ENCODE measurements around the gene TMEM212. TPM values are rescaled to one million over a fixed set of nuclear protein-coding genes. Genes with fewer than 3 reads are reported as not detected.

Gene TMEM212
- total RNA-seq, 5 donors from 2014 or later (not counting 1 experiment from before 2014, with no cell fraction given): not detected

DNA sequence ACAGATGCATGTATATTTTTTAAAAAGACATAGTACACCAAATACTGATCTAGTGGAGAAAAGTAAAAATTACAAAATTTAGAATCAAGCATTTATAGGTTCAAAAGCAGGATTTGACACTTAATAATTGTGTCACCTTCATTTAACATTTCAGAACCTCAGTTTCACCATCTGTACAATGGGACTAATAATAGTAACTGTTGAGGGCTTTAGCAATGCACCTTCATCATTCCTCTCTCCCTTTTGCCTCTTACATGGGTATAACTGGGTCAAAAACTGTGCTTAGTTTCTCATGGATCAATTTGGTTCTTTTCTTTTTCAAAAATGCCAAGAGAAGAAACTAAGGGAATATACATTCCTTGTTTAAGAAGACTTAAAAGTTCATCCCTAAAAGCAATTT, 5.5 kb upstream of the TMEM212 start:
- no peaks in the 10 kb centered on the region for H3K36me3 Mint-ChIP-seq
- no peak overlapping the region for H3K4me3 Mint-ChIP-seq
- Histone ChIP-seq H3K4me1 (ENCODE audit: control insufficient read depth in 1 of 2, extremely low read depth in 1 of 2, insufficient read depth in 2 of 2, low read length in 2 of 2) (no peaks in the 10 kb centered on the region), H3K36me3 (ENCODE audit: control insufficient read depth in 2 of 2, extremely low read depth in 1 of 2, insufficient read depth in 1 of 2, low read length in 1 of 2) (no peaks in the 10 kb centered on the region), H3K27ac (ENCODE audit: low read length) (no peak overlapping the region), H3K4me3 (ENCODE audit: control insufficient read depth in 1 of 2, extremely low read depth in 1 of 2, low read length in 1 of 2) (no peak overlapping the region), H3K27me3 (replicated peaks in 1 of 2; ENCODE audit: control insufficient read depth in 2 of 2, extremely low read depth in 1 of 2, insufficient read depth in 2 of 2, low read length in 1 of 2) (no peaks in the 10 kb centered on the region), H3K9me3 (no peaks in the 10 kb centered on the region)
- no peaks in the 10 kb centered on the region for H3K4me1 Mint-ChIP-seq
- H3K27ac Mint-ChIP-seq: no peak overlapping the region
- ATAC-seq (replicated peaks in 1 of 4): no peak
- peaks cover 5 to 13% of the 10 kb centered on the region in 2 donors for H3K27me3 Mint-ChIP-seq
- POLR2A ChIA-PET: no interaction called here
- CTCF ChIA-PET: no interaction called here
- DNase-seq: no peak
- H3K9me3 Mint-ChIP-seq: no peaks in the 10 kb centered on the region

DNA sequence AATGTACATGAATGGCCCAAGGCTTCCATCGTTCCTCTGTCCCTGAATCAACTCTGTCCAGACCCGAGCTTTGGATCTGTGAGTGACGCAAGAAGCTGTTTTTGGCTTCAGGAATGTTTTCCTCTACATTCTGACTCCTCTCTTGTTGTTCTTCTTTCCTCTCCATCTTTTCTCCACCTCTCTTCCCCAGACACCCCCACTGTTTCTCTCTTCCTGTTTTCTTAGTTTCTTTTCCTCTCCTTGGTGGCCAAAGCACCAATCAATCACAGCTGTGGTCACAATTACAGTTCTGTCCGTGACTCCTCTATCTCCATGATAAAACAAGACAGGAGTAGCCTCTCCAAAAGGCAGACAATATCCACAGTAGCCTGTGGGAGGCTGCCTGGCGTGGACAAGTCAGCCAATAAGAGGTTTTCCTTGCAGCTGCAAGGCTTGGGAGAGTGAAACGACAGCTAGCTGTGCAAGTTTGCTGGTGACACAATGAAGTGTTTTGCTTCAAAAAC, 4.9 kb upstream of the TMEM212 start:
- ATAC-seq (replicated peaks in 1 of 4): no peak
- Mint-ChIP-seq H3K9me3 (no peaks in the 10 kb centered on the region), H3K27me3 (peaks cover 5 to 13% of the 10 kb centered on the region in 2 donors), H3K4me1 (no peaks in the 10 kb centered on the region), H3K4me3 (no peak overlapping the region), H3K36me3 (no peaks in the 10 kb centered on the region), H3K27ac (no peak overlapping the region)
- Histone ChIP-seq H3K27ac (ENCODE audit: low read length) (no peak overlapping the region), H3K27me3 (replicated peaks in 1 of 2; ENCODE audit: control insufficient read depth in 2 of 2, extremely low read depth in 1 of 2, insufficient read depth in 2 of 2, low read length in 1 of 2) (no peaks in the 10 kb centered on the region), H3K36me3 (ENCODE audit: control insufficient read depth in 2 of 2, extremely low read depth in 1 of 2, insufficient read depth in 1 of 2, low read length in 1 of 2) (no peaks in the 10 kb centered on the region), H3K4me1 (ENCODE audit: control insufficient read depth in 1 of 2, extremely low read depth in 1 of 2, insufficient read depth in 2 of 2, low read length in 2 of 2) (no peaks in the 10 kb centered on the region), H3K9me3 (no peaks in the 10 kb centered on the region), H3K4me3 (ENCODE audit: control insufficient read depth in 1 of 2, extremely low read depth in 1 of 2, low read length in 1 of 2) (no peak overlapping the region)
- POLR2A ChIA-PET: no interaction called here
- CTCF ChIA-PET: no interaction called here
- DNase-seq: no peak
- WGBS (ENCODE audit: insufficient coverage): 65% methylated on average over 3 of the region's 6 CpGs

DNA sequence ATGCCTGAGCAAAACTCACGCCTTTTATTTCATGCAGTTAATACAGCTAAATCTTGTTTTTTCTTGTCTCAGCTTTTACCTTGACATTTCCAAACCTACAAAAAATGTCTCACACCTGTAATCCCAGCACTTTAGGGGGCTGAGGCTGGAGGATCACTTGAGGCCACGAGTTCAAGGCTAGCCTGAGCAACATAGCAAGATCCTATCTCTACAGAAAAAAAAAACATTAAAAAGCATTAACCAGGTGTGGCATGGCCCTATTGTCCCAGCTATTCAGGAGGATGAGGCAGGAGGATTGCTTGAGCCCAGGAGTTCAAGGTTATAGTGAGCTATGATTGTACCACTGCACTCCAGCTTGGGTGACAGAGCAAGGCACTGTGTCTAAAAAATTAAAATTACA, 3.9 kb upstream of the TMEM212 start:
- no peak for ATAC-seq (replicated peaks in 1 of 4)
- H3K9me3 Mint-ChIP-seq: no peaks in the 10 kb centered on the region

DNA sequence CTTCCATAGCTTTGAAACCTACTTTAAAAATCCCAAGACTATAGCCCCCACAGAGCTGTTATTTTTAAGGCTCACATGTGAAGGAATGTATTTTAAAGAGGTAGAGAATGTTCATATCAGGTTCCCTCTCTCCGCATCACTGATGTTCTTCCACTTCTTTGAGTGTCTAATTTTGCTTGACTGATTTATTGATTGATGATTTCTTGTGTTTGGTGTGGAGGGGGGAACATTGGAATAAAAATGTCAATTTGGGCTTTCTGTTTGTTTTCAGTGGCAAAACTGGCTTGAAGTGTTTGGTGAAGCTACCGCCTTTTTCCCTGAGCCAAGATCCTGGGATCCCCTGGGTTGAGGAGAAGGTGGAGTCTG, 2.7 kb upstream of the TMEM212 start:
- Mint-ChIP-seq H3K27ac (no peak overlapping the region), H3K27me3 (peaks cover 5 to 13% of the 10 kb centered on the region in 2 donors), H3K4me3 (no peak overlapping the region), H3K36me3 (no peaks in the 10 kb centered on the region), H3K9me3 (no peaks in the 10 kb centered on the region), H3K4me1 (no peaks in the 10 kb centered on the region)
- ATAC-seq (replicated peaks in 1 of 4) (no peak), DNase-seq (no peak)
- no peaks in the 10 kb centered on the region for H3K36me3 ChIP-seq (ENCODE audit: control insufficient read depth in 2 of 2, extremely low read depth in 1 of 2, insufficient read depth in 1 of 2, low read length in 1 of 2)
- ChIA-PET CTCF (interaction anchor here in 1 of 2 donors (0.6 kb wide), 1 partner anchor 264 kb away, joined by 3 read pairs; no protein-coding TSS in a partner anchor), POLR2A (interaction anchor here in 1 of 2 donors (0.6 kb wide), 1 partner anchor 1542 kb away, joined by 3 read pairs; no protein-coding TSS in a partner anchor)
- no peaks in the 10 kb centered on the region for H3K4me1 ChIP-seq (ENCODE audit: control insufficient read depth in 1 of 2, extremely low read depth in 1 of 2, insufficient read depth in 2 of 2, low read length in 2 of 2)
- H3K4me3 ChIP-seq (ENCODE audit: control insufficient read depth in 1 of 2, extremely low read depth in 1 of 2, low read length in 1 of 2): no peak overlapping the region
- H3K9me3 ChIP-seq: no peaks in the 10 kb centered on the region
- no peaks in the 10 kb centered on the region for H3K27me3 ChIP-seq (replicated peaks in 1 of 2; ENCODE audit: control insufficient read depth in 2 of 2, extremely low read depth in 1 of 2, insufficient read depth in 2 of 2, low read length in 1 of 2)
- H3K27ac ChIP-seq (ENCODE audit: low read length): no peak overlapping the region
- WGBS (ENCODE audit: insufficient coverage): 100% methylated on average over 1 of the region's 2 CpGs

More for the DNA sequence above, 3.9 kb upstream of the TMEM212 start:
- Histone ChIP-seq H3K4me3 (ENCODE audit: control insufficient read depth in 1 of 2, extremely low read depth in 1 of 2, low read length in 1 of 2) (no peak overlapping the region), H3K27me3 (replicated peaks in 1 of 2; ENCODE audit: control insufficient read depth in 2 of 2, extremely low read depth in 1 of 2, insufficient read depth in 2 of 2, low read length in 1 of 2) (no peaks in the 10 kb centered on the region), H3K4me1 (ENCODE audit: control insufficient read depth in 1 of 2, extremely low read depth in 1 of 2, insufficient read depth in 2 of 2, low read length in 2 of 2) (no peaks in the 10 kb centered on the region), H3K27ac (ENCODE audit: low read length) (no peak overlapping the region), H3K9me3 (no peaks in the 10 kb centered on the region), H3K36me3 (ENCODE audit: control insufficient read depth in 2 of 2, extremely low read depth in 1 of 2, insufficient read depth in 1 of 2, low read length in 1 of 2) (no peaks in the 10 kb centered on the region)
- H3K36me3 Mint-ChIP-seq: no peaks in the 10 kb centered on the region
- no peak overlapping the region for H3K4me3 Mint-ChIP-seq
- peaks cover 5 to 13% of the 10 kb centered on the region in 2 donors for H3K27me3 Mint-ChIP-seq
- ChIA-PET POLR2A (no interaction called here), CTCF (no interaction called here)
- no peak for DNase-seq
- H3K27ac Mint-ChIP-seq: no peak overlapping the region
- WGBS (ENCODE audit: insufficient coverage): no CpG with 5 or more reads among the region's 2 CpGs
- H3K4me1 Mint-ChIP-seq: no peaks in the 10 kb centered on the region

DNA sequence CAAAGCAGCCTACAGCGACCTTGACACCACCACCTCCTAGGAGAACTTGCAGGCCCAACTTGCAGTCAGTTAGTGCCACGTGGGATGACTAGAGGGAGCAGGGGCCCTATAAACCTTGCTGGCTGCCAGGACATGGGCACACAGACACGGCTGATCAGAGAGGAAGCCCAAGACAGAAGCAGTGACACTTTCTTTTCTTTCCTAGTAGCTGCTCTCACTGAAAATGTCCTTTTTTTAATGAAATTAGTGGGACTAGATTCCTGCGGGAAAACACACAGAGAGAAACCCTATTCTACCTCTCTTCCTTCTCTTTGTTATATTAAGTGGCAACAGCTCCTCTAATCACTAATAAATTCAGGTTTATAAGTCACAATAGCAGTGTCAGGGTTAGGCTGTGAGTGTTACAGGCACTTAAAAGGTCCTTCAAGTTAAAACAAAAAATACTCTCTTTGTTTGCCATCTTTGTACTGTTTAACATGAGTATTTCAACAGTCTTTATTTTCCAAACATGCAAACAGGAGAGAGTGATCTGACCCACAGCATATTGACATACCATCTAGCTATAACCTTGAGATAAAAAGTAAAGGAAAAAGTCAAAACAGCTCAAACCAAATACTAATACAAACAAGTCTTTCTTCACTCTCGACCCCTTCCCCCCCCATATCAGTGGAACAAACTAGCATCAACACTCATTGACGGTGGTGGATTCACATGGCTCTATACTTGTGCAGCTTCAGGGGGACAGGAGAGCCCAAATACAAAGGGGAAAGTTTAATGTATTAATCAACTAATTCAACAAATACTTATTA, 2.1 kb upstream of the TMEM212 start:
- H3K27me3 ChIP-seq (replicated peaks in 1 of 2; ENCODE audit: control insufficient read depth in 2 of 2, extremely low read depth in 1 of 2, insufficient read depth in 2 of 2, low read length in 1 of 2): no peaks in the 10 kb centered on the region
- Mint-ChIP-seq H3K4me1 (no peaks in the 10 kb centered on the region), H3K9me3 (no peaks in the 10 kb centered on the region), H3K27me3 (peaks cover 5 to 10% of the 10 kb centered on the region in 2 donors), H3K27ac (no peak overlapping the region), H3K4me3 (no peak overlapping the region), H3K36me3 (no peaks in the 10 kb centered on the region)
- WGBS (ENCODE audit: insufficient coverage): 60% methylated on average over 3 of the region's 6 CpGs
- H3K27ac ChIP-seq (ENCODE audit: low read length): no peak overlapping the region
- ChIA-PET POLR2A (interaction anchor here in 1 of 2 donors (0.6 kb wide), 1 partner anchor 1541 kb away, joined by 3 read pairs; no protein-coding TSS in a partner anchor), CTCF (interaction anchor here in 1 of 2 donors (0.6 kb wide), 2 partner anchors 263 to 879 kb away, joined by 3 read pairs; no protein-coding TSS in a partner anchor)
- no peaks in the 10 kb centered on the region for H3K36me3 ChIP-seq (ENCODE audit: control insufficient read depth in 2 of 2, extremely low read depth in 1 of 2, insufficient read depth in 1 of 2, low read length in 1 of 2)
- H3K9me3 ChIP-seq: no peaks in the 10 kb centered on the region
- ATAC-seq (replicated peaks in 1 of 4) (no peak), DNase-seq (no peak)
- H3K4me3 ChIP-seq (ENCODE audit: control insufficient read depth in 1 of 2, extremely low read depth in 1 of 2, low read length in 1 of 2): no peak overlapping the region
- no peaks in the 10 kb centered on the region for H3K4me1 ChIP-seq (ENCODE audit: control insufficient read depth in 1 of 2, extremely low read depth in 1 of 2, insufficient read depth in 2 of 2, low read length in 2 of 2)

DNA sequence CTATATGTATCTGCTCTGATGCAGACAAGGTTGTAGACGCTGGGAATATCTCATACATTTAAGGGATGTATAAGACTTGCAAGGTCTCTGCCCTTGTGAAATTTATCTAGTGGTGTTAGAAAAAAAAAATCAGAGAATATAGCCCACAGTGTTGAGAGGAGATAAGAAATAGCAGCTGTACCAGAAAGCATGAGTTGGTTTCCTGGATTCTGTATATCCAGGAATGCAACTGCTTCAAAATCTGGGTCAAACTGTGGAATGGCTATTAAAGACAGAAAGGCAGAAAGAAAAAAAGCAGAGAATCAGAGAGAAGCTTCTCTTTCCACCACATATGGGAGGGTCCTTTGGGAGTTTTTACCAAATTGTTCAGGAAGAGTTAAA, 1.5 kb upstream of the TMEM212 start:
- Mint-ChIP-seq H3K27me3 (peaks cover 5 to 10% of the 10 kb centered on the region in 2 donors), H3K4me1 (peaks cover 1 to 2% (median 2%) of the 10 kb centered on the region in 3 donors), H3K4me3 (no peak overlapping the region), H3K27ac (no peak overlapping the region), H3K9me3 (no peaks in the 10 kb centered on the region), H3K36me3 (no peaks in the 10 kb centered on the region)
- no CpG with 5 or more reads among the region's 1 CpG for WGBS (ENCODE audit: insufficient coverage)
- DNase-seq (no peak), ATAC-seq (replicated peaks in 1 of 4) (no peak)
- Histone ChIP-seq H3K36me3 (ENCODE audit: control insufficient read depth in 2 of 2, extremely low read depth in 1 of 2, insufficient read depth in 1 of 2, low read length in 1 of 2) (no peaks in the 10 kb centered on the region), H3K4me3 (ENCODE audit: control insufficient read depth in 1 of 2, extremely low read depth in 1 of 2, low read length in 1 of 2) (no peak overlapping the region), H3K4me1 (ENCODE audit: control insufficient read depth in 1 of 2, extremely low read depth in 1 of 2, insufficient read depth in 2 of 2, low read length in 2 of 2) (no peaks in the 10 kb centered on the region), H3K27me3 (replicated peaks in 1 of 2; ENCODE audit: control insufficient read depth in 2 of 2, extremely low read depth in 1 of 2, insufficient read depth in 2 of 2, low read length in 1 of 2) (no peaks in the 10 kb centered on the region), H3K9me3 (no peaks in the 10 kb centered on the region), H3K27ac (ENCODE audit: low read length) (no peak overlapping the region)
- POLR2A ChIA-PET: no interaction called here
- CTCF ChIA-PET: no interaction called here

Data from T-cell (primary cell).